ENCODE measurements around the gene MOB4. TPM values are rescaled to one million over a fixed set of nuclear protein-coding genes. Genes with fewer than 3 reads are reported as not detected.
"Not testable (repeated sequence)": the region's sequence is repeated elsewhere in the genome, so short reads cannot be mapped to it uniquely, and the experiment has no call there.

MOB4 gene
- polyA plus RNA-seq, 4 donors = 35.5 to 58.7 (median 47.3) TPM

DNA sequence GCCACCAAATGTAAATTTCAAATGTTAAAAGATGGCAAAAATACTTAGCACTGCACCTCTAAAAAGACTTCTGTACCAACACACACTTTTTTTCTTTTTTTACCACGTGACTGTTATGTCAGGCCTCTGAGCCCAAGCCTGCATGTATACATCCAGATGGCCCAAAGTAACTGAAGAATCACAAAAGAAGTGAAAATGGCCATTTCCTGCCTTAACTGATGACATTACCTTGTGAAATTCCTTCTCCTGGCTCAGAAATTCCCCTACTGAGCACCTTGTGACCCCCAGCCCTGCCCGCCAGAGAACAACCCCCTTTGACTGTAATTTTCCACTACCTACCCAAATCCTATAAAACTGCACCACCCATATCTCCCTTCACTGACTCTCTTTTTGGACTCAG lies 62.4 kb downstream of the MOB4 start:
- not testable (repeated sequence) for DNase-seq (ENCODE audit: low read depth in 4 of 4, low spot score in 2 of 4)

DNA sequence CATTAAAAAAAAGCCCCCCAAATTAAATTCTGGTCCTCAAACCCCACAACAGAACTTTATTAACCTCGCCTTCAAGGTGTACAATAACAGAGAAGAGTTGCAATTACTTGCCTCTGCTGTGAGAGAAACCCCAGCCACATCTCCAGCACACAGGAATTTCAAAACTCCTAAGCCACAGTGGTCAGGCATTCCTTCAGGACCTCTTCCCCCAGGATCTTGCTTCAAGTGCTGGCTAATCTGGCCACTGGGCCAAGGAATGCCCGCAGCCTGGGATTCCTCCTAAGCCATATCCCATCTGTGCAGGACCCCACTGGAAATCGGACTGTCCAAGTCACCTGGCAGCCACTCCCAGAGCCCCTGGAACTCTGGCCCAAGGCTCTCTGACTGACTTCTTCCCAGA lies 64.3 kb downstream of the MOB4 start:
- not testable (repeated sequence) for DNase-seq (ENCODE audit: low read depth in 4 of 4, low spot score in 2 of 4)

DNA sequence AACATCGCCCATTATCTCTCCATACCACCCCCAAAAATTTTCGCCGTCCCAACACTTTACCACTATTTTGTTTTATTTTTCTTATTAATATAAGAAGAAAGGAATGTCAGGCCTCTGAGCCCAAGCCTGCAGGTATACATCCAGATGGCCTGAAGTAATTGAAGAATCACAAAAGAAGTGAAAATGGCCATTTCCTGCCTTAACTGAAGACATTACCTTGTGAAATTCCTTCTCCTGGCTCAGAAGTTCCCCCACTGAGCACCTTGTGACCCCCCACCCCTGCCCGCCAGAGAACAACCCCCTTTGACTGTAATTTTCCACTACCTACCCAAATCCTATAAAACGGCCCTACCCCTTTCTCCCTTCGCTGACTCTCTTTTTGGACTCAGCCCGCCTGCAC lies 71.4 kb downstream of the MOB4 start:
- DNase-seq (ENCODE audit: low read depth in 4 of 4, low spot score in 2 of 4) = not testable (repeated sequence)

DNA sequence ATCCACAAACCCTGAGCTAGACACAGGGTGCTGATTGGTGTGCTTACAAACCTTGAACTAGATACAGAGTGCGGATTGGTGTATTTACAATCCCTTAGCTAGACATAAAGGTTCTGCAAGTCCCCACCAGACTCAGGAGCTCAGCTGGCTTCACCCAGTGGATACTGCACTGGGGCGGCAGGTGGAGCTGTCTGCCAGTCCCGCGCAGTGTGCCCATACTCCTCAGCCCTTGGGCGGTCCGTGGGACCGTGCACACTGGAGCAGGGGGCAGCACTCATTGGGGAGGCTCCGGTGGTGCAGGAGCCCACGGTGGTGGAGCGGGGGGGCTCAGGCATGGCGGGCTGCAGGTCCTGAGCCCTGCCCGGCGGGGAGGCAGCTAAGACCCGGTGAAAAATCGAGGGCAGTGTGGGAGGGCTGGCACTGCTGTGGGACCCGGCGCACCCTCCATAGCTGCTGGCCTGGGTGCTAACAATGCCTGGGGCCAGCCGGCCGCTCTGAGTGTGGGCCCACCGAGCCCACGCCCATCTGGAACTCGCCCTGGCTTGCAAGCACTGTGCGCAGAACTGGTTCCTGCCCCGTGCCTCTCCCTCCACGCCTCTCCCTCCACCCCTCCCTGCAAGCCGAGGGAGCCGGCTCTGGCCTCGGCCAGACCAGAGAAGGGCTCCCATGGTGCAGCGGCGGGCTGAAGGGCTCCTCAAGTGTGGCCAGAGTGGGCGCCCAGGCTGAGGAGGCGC lies 75.6 kb downstream of the MOB4 start:
- DNase-seq (ENCODE audit: low read depth in 4 of 4, low spot score in 2 of 4) = no peak

DNA sequence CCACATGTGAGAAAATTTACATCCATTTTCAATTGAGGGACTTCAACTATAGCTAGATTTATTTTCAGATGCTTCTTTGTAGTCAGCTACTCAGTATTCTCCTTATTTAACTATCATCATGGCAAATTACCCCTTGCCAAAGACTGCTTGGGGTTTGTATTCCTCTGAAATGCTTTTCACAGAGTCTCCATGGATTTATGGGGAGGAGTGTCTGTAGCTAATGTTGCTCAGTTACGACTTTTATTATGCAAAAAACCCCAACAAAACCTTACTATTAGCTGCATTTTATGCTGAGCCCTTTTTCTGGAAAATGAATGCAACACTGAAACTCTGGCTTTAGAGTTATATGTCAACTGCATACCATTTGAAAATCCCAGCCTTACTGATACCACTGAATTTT lies 80.9 kb downstream of the MOB4 start:
- DNase-seq (ENCODE audit: low read depth in 4 of 4, low spot score in 2 of 4) = no peak

DNA sequence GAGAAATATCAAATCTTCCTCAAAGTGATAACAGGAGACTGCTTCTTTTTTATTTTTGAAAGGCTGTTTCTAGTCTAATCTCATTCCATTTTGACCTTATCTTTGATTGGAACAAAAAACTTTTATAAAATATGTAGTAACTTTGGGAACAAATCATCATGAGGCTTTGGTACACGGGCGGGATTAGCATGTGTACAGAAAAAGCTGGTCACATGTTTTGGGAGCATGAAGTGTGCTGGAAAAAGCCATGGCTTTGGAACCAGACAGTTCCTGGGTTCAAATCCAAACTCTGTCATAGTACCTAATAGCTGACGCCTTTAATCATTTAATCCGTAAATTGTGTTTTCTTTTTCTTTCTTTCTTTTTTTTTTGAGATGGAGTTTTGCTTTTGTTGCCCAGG lies 81.3 kb downstream of the MOB4 start:
- no peak for DNase-seq (ENCODE audit: low read depth in 4 of 4, low spot score in 2 of 4)

DNA sequence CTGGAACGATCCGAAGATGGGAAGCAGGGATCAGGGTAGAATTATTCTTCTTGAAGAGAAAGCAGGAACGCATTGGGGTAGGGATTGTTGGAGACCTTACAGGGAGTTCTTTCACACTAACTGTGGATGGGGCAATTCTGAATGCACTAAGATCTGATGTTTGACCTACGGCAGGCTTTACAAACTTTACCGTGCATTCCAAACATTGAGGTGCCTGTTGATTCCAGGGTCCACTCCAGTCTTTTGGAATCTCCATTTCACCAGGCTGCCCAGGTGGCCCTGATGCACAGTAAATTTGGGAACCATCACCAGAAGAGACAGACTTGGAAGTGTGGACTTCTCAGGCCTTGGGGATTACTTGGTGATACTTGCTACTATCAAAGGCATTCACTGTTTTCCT lies 82.6 kb downstream of the MOB4 start:
- no peak for DNase-seq (ENCODE audit: low read depth in 4 of 4, low spot score in 2 of 4)

DNA sequence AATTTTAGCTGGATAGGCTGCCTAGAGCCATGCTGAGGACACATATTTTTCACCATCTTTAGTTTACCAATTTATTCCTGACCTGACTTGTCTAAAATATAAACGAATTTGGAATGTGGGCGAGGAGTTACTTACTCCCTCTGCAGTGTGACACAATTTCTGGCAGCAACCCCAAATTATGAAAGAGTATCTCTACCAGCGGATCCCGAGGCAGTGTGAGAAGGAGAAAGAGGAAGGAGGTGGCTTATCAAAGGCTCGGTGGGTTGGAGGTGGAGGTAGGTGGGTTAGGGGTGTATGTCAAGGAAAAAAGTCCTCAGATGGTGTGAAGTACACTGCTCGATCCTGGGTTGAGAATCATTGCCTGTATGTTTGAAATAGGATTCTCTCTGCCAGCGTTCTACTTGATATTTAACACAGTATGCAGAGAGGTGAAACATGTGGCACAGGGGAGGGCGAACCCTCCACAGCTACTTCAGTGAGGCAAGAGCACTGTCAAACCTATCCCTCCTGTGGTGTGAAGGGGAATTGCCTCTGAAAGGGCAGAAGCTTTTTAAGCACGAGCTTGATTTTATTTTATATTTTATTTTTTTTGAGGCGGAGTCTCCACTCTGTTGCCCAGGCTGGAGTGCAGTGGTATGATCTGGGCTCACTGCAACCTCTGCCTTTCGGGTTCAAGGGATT lies 83.6 kb downstream of the MOB4 start:
- DNase-seq (ENCODE audit: low read depth in 4 of 4, low spot score in 2 of 4) = no peak

DNA sequence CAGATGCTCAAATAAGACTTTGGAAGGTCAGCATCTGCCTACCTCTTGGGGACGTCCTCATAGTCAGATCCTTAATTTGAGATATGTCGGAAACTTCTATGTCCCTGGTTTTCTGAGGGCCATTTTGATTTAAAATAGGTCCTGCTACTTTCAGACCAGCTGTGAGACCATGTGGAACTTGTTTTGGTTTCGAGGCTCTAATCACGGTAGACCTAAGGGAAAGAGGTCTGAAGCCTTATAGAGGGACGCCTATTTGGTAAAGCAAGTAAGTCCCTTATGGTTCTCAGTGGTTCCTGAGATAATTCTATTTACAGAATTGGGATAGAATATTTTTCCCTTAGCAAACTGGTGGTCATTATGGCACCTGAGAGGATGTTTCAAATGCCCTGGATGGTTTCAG lies 84.4 kb downstream of the MOB4 start:
- no peak for DNase-seq (ENCODE audit: low read depth in 4 of 4, low spot score in 2 of 4)

DNA sequence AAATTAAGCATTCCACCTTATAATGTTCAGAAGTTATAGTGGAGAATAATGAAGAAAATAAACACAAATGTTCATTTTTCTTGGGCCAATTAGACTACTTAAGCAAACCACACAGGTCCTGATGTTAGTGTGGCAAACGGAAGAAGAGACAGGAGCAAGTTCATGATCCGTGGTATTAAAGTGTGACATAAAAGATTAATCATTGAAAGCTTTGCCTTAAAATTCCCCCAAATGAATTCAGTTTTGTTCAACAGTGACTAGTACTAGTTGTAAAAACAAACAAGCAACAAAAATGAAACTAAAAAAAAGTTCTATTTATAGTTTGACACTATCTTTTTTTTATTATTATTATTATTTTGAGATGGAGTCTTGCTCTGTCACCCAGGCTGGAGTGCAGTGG lies 85.9 kb downstream of the MOB4 start:
- DNase-seq (ENCODE audit: low read depth in 4 of 4, low spot score in 2 of 4) = no peak

Other genes starting within 250 kb of the MOB4 start
- gene ANKRD44, start 205.3 kb upstream of the MOB4 start, polyA plus RNA-seq (ENCODE audit: insufficient read length in 4 of 4) = 10 to 100 TPM in 3 of 4 donors, 1 to 10 TPM in 1; 9.8 to 15.7 (median 12.6) TPM
- 100 to 1,000 TPM; 455 to 654 (median 557) TPM for gene SF3B1, start 81.0 kb upstream of the MOB4 start, polyA plus RNA-seq (ENCODE audit: insufficient read length in 4 of 4)
- gene COQ10B, start 62.5 kb upstream of the MOB4 start, polyA plus RNA-seq (ENCODE audit: insufficient read length in 4 of 4) = 10 to 100 TPM; 12.8 to 20.3 (median 16.3) TPM
- gene HSPD1, start 16.2 kb upstream of the MOB4 start, polyA plus RNA-seq (ENCODE audit: insufficient read length in 4 of 4) = 100 to 1,000 TPM; 502 to 695 (median 576) TPM
- gene HSPE1, start 15.7 kb upstream of the MOB4 start, polyA plus RNA-seq (ENCODE audit: insufficient read length in 4 of 4) = 100 to 1,000 TPM; 213 to 307 (median 255) TPM
- gene RFTN2, start 159.5 kb downstream of the MOB4 start, polyA plus RNA-seq (ENCODE audit: insufficient read length in 4 of 4) = 10 to 100 TPM; 17.0 to 23.3 (median 21.2) TPM
- 1 to 10 TPM; 7.1 to 8.7 (median 8.0) TPM for gene MARS2, start 189.3 kb downstream of the MOB4 start, polyA plus RNA-seq (ENCODE audit: insufficient read length in 4 of 4)

Data from left renal cortex interstitium (tissue), 4 donors.